IMR-90 (cell line): Measurements from ENCODE around the gene PDE4DIP. TPM values are rescaled to one million over a fixed set of nuclear protein-coding genes. Genes with fewer than 3 reads are reported as not detected.
A peak's percentile ranks its signal among the peaks of the same experiment; 100 is the strongest.
"Not testable (repeated sequence)": the region's sequence is repeated elsewhere in the genome, so short reads cannot be mapped to it uniquely, and the experiment has no call there.

Experiments used
- ATAC-seq: fragments of 200-7000 bp; cut with Tn5 transposase; 2 replicates; pipeline ENCODE4 v1.9.1; 2020; ENCODE audit warnings: low read depth, mild to moderate bottlenecking, moderate library complexity
- BruUV-seq: library from RNA; stranded (reverse); fragments of 400-500 nt; replicated peaks from 2 replicates; lab custom pipeline; 2021; lab: Mats Ljungman, UMichigan
- CTCF ChIA-PET: fragments of 300-600 bp; formaldehyde crosslinking; extraction: SDS; loops from one replicate; lab custom pipeline; 2021; ENCODE audit warnings: antibody characterized with exemption; lab: Yijun Ruan, JAX
- POLR2A ChIA-PET: fragments of 300-600 bp; sonication (Branson Sonifier 250); formaldehyde crosslinking; loops from one replicate; lab custom pipeline; 2022; ENCODE audit warnings: antibody characterized with exemption; ENCODE audit not compliant: unreplicated experiment; lab: Charles Lee
- DNase-seq: peaks from one replicate; pipeline ENCODE4 v3.0.0; 2013
- H2AFZ ChIP-seq: replicated peaks from 2 replicates; pipeline ENCODE3; 2013; ENCODE audit warnings: low read length, mild to moderate bottlenecking; ENCODE audit not compliant: poor library complexity
- H2AK5ac ChIP-seq: 2 replicates; pipeline ENCODE4 v1.6.1; 2013; ENCODE audit warnings: low read depth, low read length, inconsistent platforms
- H2AK9ac ChIP-seq: replicated peaks from 2 replicates; pipeline ENCODE3; 2013; ENCODE audit warnings: mild to moderate bottlenecking, low read depth, low read length, moderate library complexity; ENCODE audit not compliant: poor library complexity
- H2BK120ac ChIP-seq: 2 replicates; pipeline ENCODE4 v1.6.1; 2013; ENCODE audit warnings: low read depth, low read length, inconsistent platforms
- H2BK15ac ChIP-seq: 3 replicates; pipeline ENCODE4 v1.6.1; 2013; ENCODE audit warnings: low read depth, low read length, inconsistent platforms
- H2BK20ac ChIP-seq: 2 replicates; pipeline ENCODE4 v1.6.1; 2013; ENCODE audit warnings: low read depth, mild to moderate bottlenecking, inconsistent platforms, low read length, moderate library complexity
- H2BK5ac ChIP-seq: 2 replicates; pipeline ENCODE4 v1.6.1; 2013; ENCODE audit warnings: mild to moderate bottlenecking, low read depth, low read length, inconsistent platforms; ENCODE audit not compliant: poor library complexity, severe bottlenecking
- H3K14ac ChIP-seq: replicated peaks from 2 replicates; pipeline ENCODE4 v1.6.1; 2013; ENCODE audit warnings: low read depth, low read length, inconsistent platforms
- H3K18ac ChIP-seq: 2 replicates; pipeline ENCODE4 v1.6.1; 2013; ENCODE audit warnings: low read depth, low read length, control low read depth
- H3K23ac ChIP-seq: 2 replicates; pipeline ENCODE4 v1.6.1; 2013; ENCODE audit warnings: low read depth, low read length, inconsistent platforms
- H3K27ac ChIP-seq: 2 replicates; pipeline ENCODE4 v1.5.1; 2013; ENCODE audit warnings: mild to moderate bottlenecking, control low read depth, low read length; ENCODE audit not compliant: insufficient read depth
- H3K27me3 ChIP-seq: 2 replicates; pipeline ENCODE4 v1.6.1; 2013; ENCODE audit warnings: low read length; ENCODE audit not compliant: control insufficient read depth, insufficient read depth
- H3K36me3 ChIP-seq: 2 replicates; pipeline ENCODE4 v1.6.1; 2013; ENCODE audit warnings: low read length, mixed read lengths; ENCODE audit not compliant: control insufficient read depth, insufficient read depth
- H3K4ac ChIP-seq: 2 replicates; pipeline ENCODE4 v1.6.1; 2013; ENCODE audit warnings: low read depth, low read length, inconsistent platforms
- H3K4me1 ChIP-seq: 2 replicates; pipeline ENCODE4 v1.6.1; 2013; ENCODE audit warnings: low read length, mixed read lengths; ENCODE audit not compliant: control insufficient read depth, insufficient read depth
- H3K4me2 ChIP-seq: 2 replicates; pipeline ENCODE4 v1.6.1; 2013; ENCODE audit warnings: low read depth, mild to moderate bottlenecking, control low read depth, low read length, moderate library complexity
- H3K4me3 ChIP-seq: 2 replicates; pipeline ENCODE4 v1.5.1; 2013; ENCODE audit warnings: low read depth, mild to moderate bottlenecking, control low read depth, low read length, moderate library complexity; ENCODE audit not compliant: insufficient read depth
- H3K56ac ChIP-seq: 2 replicates; pipeline ENCODE4 v1.6.1; 2013; ENCODE audit warnings: low read length, inconsistent platforms; ENCODE audit not compliant: insufficient read depth; ENCODE audit errors: extremely low read depth
- H3K79me1 ChIP-seq, 2 experiments: 2 replicates each; pipeline ENCODE4 v1.6.1; 2013; ENCODE audit warnings: low read length in 2 of 2, inconsistent platforms in 1 of 2, low read depth in 1 of 2
- H3K9ac ChIP-seq: 2 replicates; pipeline ENCODE4 v1.6.1; 2013; ENCODE audit warnings: low read depth, low read length, control low read depth
- H3K9me1 ChIP-seq: 2 replicates; pipeline ENCODE4 v1.6.1; 2013; ENCODE audit warnings: low read length, inconsistent platforms; ENCODE audit not compliant: insufficient read depth
- H3K9me3 ChIP-seq: 2 replicates; pipeline ENCODE4 v1.6.1; 2013; ENCODE audit warnings: low read length; ENCODE audit not compliant: control insufficient read depth, insufficient read depth
- H4K20me1 ChIP-seq: 2 replicates; pipeline ENCODE4 v1.6.1; 2013; ENCODE audit warnings: low read length, inconsistent platforms; ENCODE audit not compliant: insufficient read depth
- H4K5ac ChIP-seq: 2 replicates; pipeline ENCODE4 v1.6.1; 2013; ENCODE audit warnings: mild to moderate bottlenecking, low read depth, low read length, control low read depth
- H4K8ac ChIP-seq, 2 experiments: 2 replicates each; pipeline ENCODE4 v1.6.1; 2013; ENCODE audit warnings: low read depth in 2 of 2, low read length in 2 of 2, control low read depth in 1 of 2, inconsistent platforms in 1 of 2
- H4K91ac ChIP-seq: 2 replicates; pipeline ENCODE4 v1.6.1; 2013; ENCODE audit warnings: low read depth, low read length, inconsistent platforms; ENCODE audit not compliant: insufficient read depth
- WGBS, 2 experiments: methylation state at CpG; one replicate each; pipeline versions ENCODE4 v1.1.5 to v1.1.7; 2013; ENCODE audit warnings: missing lambda C conversion rate in 2 of 2; ENCODE audit not compliant: insufficient read length in 1 of 2; ENCODE audit errors: extremely low coverage in 2 of 2; 5-methylcytosine and 5-hydroxymethylcytosine counted together
- dilution Hi-C: fragments of 300-500 bp; cut with HindIII; formaldehyde crosslinking; loops from one replicate; pipeline ENCODE4 v1.14.3; 2018; ENCODE audit warnings: low sequenced_read_pairs; ENCODE audit not compliant: unreplicated experiment
- in situ Hi-C: fragments of 300-500 bp; cut with MboI; formaldehyde crosslinking; loops from 3 replicates; pipeline ENCODE4 v1.14.3; 2019; ENCODE audit warnings: low sequenced_read_pairs, inconsistent platforms, mixed read lengths
- intact Hi-C: fragments of 100-400 bp; cut with micrococcal nuclease; formaldehyde crosslinking; loops from 2 replicates; pipeline ENCODE4 v1.10.0; 2022
- polyA plus RNA-seq, 3 experiments: library from polyadenylated mRNA; depleted of rRNA; stranded (reverse); fragments of >200 nt; gene quantifications; 2 replicates each; pipeline ENCODE4 v1.2.3, GENCODE V29; 2012; ENCODE audit warnings: low replicate concordance in 1 of 3
- total RNA-seq: library from RNA; depleted of rRNA; stranded (reverse); fragments of >200 nt; gene quantifications from 2 replicates; pipeline ENCODE4 v1.2.3, GENCODE V29; 2012

Gene PDE4DIP
- total and polyA plus RNA-seq, 2 of the 4 experiments (the other 2 are of a cell fraction), result 36.7 to 74.4 TPM

- H2BK120ac ChIP-seq, dilution Hi-C loops, H2BK5ac ChIP-seq, in situ Hi-C loops, H3K14ac ChIP-seq, H3K9me1 ChIP-seq, H2AFZ ChIP-seq, BruUV-seq, H3K4me2 ChIP-seq, H3K27ac ChIP-seq, H3K23ac ChIP-seq, H3K9me3 ChIP-seq, H2BK15ac ChIP-seq, H3K18ac ChIP-seq, H4K91ac ChIP-seq, H3K4me1 ChIP-seq, H3K27me3 ChIP-seq, DNase-seq, H2BK20ac ChIP-seq, H3K9ac ChIP-seq, H4K8ac ChIP-seq, H4K20me1 ChIP-seq, H3K36me3 ChIP-seq, H4K5ac ChIP-seq, ATAC-seq, CTCF ChIA-PET, H3K56ac ChIP-seq, H3K4ac ChIP-seq, POLR2A ChIA-PET, H2AK5ac ChIP-seq, H3K4me3 ChIP-seq, H2AK9ac ChIP-seq, intact Hi-C loops, H3K79me1 ChIP-seq: not testable (repeated sequence)
- no CpG with 5 or more reads among the region's 2 CpGs for WGBS, 2 experiments
Observed at GRCh38 chr1:148823822-148824221, 20.4 kb upstream of the PDE4DIP start.

- H3K36me3 ChIP-seq, in situ Hi-C loops, POLR2A ChIA-PET, intact Hi-C loops, H4K5ac ChIP-seq, H3K18ac ChIP-seq, H4K91ac ChIP-seq, H2BK15ac ChIP-seq, H2BK20ac ChIP-seq, H3K4me3 ChIP-seq, H2AFZ ChIP-seq, H2AK5ac ChIP-seq, H3K9me3 ChIP-seq, H3K4me2 ChIP-seq, H3K4ac ChIP-seq, H2BK5ac ChIP-seq, H3K9ac ChIP-seq, H2BK120ac ChIP-seq, H3K56ac ChIP-seq, H3K23ac ChIP-seq, dilution Hi-C loops, H3K27ac ChIP-seq, DNase-seq, H3K4me1 ChIP-seq, H4K8ac ChIP-seq, H3K9me1 ChIP-seq, H2AK9ac ChIP-seq, H3K14ac ChIP-seq, H4K20me1 ChIP-seq, CTCF ChIA-PET, BruUV-seq, H3K79me1 ChIP-seq, H3K27me3 ChIP-seq: not testable (repeated sequence)
- WGBS, 2 experiments, result no CpG with 5 or more reads among the region's 2 CpGs
- ATAC-seq, result peak; percentile 84
Observed at GRCh38 chr1:148825029-148825428, 19.2 kb upstream of the PDE4DIP start.
